HTR-8/SVneo (cell line): ENCODE data around the gene ACVR1C.
A peak's percentile ranks its signal among the peaks of the same experiment; 100 is the strongest.

Source experiments
- DNase-seq: peaks from one replicate; pipeline ENCODE4 v3.0.0; 2011; ENCODE audit warnings: low spot score, mixed read lengths; ENCODE audit not compliant: insufficient read length
- FAIRE-seq: peaks from 2 replicates; lab custom pipeline; 2011; peaks lifted over from hg19 to GRCh38; lab: Jason Lieb, UNC

Gene ACVR1C

DNA sequence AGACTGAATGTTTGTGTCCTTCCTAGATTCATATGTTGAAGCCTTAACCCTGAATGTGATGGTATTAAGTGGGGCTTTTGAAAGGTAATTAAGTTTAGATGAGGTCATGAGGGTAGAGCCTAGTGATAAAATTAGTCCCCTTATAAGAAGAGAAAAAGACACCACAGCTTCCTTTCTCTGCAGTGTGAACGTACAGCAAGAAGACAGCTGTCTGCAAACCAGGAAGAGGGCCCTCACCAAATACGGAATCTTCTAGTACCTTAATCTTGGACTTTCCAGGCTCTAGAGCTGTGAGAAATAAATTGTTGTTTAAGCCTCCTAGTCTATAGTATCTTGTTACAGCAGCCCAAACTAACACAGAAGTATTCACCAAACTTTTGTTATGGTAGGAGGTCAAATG is 127.6 kb downstream of the ACVR1C start:
- FAIRE-seq (no peak), DNase-seq (no peak)

DNA sequence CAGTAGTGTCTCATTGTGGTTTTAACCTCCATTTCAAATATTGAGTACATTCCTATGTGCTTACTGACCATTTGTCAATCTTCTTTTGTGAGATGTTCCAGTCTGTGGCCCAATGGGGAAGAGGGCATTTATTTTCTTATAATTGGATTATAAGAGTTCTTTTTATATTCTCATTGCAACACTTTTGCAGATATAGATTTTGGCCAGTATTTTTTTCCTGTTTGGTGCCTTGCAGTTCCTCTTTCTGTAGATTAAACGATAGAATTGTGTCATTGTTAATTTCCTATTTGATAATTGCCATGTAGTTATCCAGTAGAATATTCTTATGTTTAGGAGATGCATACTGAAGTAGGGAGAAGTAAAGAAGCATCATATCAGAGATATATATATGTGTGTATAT is 128.3 kb downstream of the ACVR1C start:
- DNase-seq (no peak), FAIRE-seq (no peak)

DNA sequence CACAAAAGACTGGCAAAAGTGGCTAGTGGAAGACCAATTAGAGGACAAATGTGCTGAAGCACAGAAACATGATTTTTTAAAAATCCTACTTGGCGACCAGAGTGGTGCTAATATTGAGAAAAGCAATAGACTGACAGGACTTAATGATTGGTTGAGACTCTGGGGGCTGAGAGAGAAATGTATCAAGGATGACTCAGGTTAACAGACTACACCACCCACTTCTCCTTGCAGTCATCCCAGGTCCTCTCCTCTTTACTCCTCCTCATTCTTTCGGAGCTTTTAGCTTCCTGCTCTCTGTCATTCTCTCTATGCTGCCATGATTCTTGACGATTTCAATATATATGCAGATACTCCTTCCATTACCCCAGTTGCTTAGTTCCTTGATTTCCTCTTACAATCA is 130.2 kb downstream of the ACVR1C start:
- FAIRE-seq, result no peak
- DNase-seq, result no peak

DNA sequence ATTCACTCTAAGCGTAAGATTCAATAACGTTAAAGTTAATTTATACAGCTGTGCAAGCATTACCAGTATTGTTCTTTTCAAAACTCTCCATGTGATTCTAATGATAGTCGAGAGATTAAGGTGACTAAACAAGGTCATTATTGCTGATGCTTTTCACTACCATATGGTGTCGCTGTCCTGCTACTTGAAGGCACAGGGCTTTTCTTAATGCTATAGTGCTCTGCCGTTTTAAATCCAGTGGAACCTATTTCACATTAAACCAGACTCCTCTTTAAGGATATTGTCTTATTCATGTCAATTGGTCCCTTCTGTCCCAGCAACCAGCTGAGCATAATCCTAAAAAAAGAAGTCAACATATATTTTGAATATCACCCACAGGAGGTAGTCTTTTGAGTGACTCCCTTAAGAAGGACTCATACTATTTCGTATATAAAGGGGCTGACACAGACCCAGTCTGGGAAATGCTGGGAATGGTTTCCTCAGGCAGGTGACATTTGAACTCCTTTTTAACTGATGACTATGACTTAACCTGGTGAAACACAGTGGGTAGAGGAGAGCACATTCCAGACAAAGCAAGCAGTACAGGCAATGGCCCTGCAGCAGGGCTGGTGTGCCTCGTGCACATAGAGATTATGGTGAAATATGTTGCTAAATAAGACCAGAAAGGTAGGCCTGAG is 130.9 kb downstream of the ACVR1C start:
- no peak for FAIRE-seq
- DNase-seq, result peak; percentile 10

DNA sequence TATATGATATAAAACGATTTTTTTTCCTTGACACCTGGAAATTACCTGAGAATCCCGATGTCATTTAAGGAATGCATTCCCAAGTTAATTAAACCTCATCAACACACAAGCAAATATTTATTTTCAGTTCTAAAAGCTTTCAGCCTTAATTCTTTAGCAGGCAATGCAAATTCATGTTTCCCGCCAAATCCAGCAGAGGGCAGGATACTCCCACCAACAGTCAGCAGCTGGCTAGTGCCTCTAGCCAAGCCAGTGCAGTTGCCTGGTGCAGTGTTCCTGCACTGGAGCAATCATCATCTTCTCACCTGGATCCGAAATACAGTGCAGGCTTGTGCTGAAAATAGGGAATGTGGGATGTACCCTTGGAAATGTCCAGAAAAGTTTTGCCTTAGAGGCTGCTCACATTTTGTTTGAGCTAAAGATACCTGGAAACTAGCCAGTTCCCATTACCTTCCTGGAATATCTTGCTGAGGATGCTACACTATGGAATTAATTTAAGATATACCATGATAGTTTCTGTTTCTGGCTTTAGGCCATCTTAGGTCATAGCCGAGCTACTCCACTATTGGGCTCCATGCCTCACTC is 136.4 kb downstream of the ACVR1C start:
- DNase-seq (peak; percentile 52), FAIRE-seq (peak; percentile 28)

DNA sequence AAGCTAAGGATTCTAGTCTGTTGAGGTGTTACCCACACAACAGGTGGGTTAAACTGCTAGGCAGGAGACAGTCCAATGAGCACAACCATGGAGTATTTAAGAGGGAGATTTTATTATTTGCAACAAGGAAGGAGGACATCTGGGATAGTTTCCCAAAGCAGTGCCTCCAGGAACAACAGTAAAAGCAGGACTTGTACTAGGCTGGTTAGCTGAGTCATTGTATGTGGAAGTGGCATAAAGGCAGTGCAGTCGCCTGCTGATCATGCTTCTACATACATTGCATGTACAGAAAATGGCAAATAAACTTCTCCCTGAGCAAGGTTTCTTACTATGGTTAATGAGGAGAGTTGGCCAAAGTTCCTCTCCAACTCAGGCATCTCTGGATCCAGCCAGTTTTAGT is 138.7 kb downstream of the ACVR1C start:
- FAIRE-seq (no peak), DNase-seq (no peak)

DNA sequence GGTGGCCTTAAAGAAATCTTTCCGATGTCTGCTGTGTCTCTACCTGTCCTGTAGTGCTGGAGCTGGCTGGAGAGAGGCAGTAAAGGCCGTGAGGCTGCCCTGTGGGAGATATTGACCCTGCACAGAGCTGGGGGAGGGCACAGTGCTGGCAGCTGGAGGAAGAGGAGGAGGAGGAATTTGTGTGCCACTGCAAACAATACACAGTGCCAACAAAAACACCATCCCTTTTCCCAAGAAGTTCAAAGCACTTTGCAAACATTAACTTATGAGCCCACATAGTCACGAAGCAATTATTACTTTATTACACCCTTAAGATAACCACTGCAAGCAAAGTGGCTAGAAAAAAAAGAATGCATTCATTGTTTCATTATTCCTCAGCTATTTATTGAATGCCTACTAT is 139.8 kb downstream of the ACVR1C start:
- no peak for FAIRE-seq
- DNase-seq, result no peak

DNA sequence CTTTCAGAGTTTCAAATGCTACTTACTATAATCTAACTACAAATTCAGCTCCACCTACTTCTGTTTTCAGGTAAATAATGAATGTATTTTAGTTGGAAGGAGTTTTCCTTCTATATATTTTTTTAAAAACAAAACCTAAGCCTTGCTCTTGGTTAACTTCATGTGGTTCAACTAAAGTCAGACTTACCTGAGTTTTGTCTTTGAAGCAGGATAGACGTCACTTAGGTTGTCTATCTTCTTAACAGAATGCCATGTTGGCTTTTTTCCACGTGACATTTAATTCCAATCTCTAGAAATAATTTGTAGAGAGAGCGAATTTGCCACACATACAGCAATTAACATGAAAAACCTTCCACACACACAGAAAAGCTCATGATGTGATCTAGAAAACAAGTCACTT is 140.9 kb downstream of the ACVR1C start:
- FAIRE-seq (no peak), DNase-seq (no peak)

DNA sequence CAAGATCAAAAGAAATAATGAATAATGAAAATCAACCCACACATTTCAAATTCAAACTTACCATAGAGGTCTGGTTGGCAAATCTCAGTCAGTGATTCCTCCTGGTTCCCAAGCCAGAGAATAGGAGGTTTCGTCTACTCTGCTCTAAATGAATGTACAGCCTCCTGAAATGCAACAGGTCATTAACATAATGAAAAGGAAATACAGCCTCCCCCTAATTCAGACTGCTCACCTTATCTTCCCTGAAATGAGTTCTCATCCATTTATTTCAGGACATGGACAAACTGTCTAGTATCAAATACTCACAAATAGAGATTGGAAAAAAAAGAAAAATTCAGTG is 141.4 kb downstream of the ACVR1C start:
- no peak for FAIRE-seq
- DNase-seq, result no peak

DNA sequence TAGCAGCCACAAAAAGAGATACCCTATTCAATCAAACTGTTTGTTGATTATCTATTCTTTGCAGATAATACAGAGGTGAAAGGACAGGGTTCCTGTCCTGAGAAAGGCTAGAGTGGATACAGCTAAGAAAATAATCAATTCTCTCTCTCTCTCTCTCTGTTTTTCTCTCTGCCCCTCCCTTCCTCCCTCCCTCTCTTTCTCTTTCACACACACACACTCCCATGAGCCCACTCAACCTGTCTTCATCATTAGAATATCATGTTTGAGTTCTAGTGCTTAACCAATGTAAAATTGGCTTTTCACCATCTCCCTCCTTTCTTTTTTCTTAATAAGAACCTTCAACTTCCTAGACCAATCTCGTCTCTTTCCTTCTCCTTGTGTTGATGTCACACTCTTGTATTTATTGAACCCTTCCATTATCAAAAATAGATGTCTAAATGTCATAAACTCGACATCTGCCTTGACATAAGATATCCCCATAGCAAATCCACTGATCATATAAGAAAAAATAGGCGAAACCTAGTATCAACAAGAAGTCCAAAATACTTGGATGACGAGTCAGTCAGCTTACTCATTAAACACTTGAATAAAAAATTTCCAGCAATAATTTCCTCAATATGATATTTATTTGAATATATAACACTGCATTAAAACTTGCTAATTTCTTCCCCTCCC is 141.9 kb downstream of the ACVR1C start:
- no peak for DNase-seq
- FAIRE-seq, result no peak

DNA sequence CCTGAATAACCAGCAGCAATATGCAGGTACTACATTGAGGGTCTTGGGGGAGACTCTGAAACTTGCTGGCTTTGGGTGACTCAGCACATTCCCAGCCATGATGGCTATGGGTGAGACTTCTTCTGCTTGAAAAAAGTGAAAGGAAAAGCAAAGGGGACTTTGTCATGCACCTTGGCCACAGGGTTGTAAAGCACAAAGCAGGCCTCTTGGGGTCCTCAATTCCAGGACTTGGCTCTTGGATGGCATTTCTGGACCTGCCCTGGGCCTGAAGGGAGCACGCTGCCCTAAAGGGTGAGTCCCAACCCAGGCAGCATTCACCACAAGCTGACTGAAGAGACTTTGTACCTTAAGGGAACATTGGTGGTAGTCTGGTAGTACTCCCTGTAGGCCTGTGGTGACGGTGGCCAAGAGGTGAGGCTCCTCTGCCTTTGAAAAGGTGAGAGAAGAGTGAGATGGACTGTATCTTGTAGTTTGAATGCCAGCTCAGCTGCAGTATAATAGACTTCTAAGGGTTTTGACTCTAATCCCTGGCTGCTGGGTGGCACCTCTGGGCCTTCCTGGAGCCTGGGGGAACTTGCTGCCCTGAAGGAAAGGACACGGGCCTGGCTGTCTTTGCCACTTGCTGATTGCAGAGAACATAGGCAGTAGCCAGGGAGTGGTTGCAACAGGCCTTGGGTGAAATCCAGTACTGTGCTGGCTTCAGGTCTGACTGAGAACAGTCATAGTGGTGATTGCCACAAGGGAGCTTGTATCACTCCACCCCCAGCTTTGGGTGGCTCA is 148.3 kb downstream of the ACVR1C start:
- no peak for FAIRE-seq
- DNase-seq, result no peak

DNA sequence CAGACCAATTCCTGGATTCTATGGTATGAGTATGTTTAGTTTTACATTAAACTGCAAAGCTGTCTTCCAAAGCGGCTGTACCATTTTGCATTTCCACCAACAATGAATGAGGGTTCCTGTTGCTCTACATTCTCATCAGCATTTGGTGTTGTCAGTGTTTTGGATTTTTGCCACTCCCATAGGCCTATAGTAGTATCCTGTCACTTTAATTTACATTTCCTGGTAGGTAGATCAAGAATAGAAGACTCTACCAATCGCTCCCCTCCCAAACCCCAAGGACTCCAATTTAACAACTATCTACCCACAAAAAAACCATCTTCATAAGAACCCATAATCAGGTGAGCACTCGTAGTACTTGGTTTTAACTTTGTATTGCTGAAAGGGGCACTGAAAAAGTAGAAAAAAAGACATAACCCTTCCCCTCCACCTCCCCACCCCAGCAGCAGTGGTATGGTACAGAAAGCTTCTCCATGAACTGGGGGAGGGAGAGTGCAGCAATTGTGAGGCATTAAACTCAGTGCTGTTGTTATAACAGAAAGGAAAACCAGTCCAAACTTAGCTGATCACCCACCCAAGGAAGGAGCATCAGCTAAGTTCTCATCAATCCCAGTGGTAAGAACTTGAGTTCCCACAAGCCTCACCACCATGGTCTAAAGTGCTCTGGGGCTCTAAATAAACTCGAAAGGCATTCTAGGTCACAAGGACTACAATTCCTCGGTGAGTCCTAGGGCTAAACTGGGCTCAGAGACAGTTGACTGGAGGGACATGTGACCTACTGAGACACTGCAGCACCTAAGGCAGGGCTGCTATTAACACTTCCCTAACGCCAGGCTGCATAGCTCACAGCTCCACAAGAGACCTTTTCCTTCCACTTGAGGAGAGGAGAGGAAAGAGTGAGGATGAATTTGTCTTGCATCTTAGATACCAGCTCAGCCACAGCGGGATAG is 149.3 kb downstream of the ACVR1C start:
- FAIRE-seq (no peak), DNase-seq (no peak)

DNA sequence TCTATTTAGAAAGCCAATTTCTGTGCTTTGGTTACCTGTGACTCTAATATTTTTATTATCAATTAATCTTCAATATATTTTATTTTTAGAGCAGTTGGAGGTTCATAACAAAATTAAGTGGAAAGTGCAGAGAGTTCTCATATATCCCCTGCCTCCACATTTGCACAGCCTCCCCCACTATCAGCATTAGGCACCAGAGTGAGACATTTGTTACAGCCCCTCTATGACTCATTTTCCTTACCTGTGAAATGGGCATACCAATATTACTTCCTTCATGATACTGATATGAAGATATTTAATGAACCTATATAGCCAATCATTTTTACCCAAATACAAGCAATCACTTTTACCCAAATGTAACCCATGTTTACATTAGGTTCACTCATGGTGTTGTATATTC is 150.7 kb downstream of the ACVR1C start:
- DNase-seq, result no peak
- no peak for FAIRE-seq

DNA sequence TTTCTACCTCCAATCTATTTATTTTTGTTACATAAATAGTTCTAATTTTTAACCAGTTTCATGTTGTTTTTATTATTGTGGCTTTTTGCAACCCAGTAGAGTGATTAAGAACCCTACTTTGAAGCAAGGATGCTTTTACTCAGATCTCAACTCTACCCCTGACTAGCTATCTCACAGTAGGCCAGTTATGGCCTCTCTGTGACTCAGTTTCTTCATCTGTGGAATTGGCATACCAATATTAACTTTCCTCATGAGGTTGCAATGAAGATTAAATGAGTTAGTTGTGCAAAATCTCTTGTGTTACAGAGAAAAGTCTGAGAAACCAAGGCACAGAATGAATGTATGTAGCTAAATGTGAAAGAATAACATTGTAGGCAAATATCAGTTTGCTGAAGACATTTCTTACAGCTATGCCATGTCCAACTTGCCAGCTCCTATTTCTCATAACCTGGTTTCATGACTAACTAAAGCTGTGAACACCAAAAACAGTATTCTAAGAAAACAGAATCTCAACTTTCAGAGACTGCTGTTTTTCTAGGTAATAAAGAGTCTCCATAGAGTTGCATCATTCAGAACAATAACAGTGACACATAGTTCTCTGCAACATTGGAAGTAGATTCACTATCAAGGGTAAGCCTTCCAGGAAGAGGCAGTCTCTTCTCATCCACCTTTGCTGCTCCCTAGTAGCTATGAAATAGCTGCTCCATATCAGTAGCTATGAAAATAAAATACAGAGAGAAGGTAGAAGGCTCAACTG is 151.5 kb downstream of the ACVR1C start:
- DNase-seq (no peak), FAIRE-seq (no peak)
